OCI-LY7 (cell line): ENCODE data around the gene NSMF. TPM values are rescaled to one million over a fixed set of nuclear protein-coding genes. Genes with fewer than 3 reads are reported as not detected.

Experiments used
- BruUV-seq: library from RNA; stranded (reverse); fragments of 400-500 nt; replicated peaks from 2 replicates; lab custom pipeline; 2021; lab: Mats Ljungman, UMichigan
- CTCF ChIA-PET: fragments of 300-600 bp; sonication (Branson Sonifier 250); formaldehyde crosslinking; loops from one replicate; lab custom pipeline; 2022; ENCODE audit warnings: antibody characterized with exemption; ENCODE audit not compliant: unreplicated experiment; lab: Charles Lee
- POLR2A ChIA-PET: fragments of 300-600 bp; sonication (Branson Sonifier 250); formaldehyde crosslinking; loops from one replicate; lab custom pipeline; 2022; ENCODE audit warnings: antibody characterized with exemption; lab: Charles Lee
- DNase-seq: peaks from one replicate; pipeline ENCODE4 v3.0.0-alpha.2; 2015; ENCODE audit warnings: low spot score
- H2AFZ ChIP-seq: fragments of 200-600 bp; sonication (generic), shearing (Covaris generic); 2 replicates; pipeline ENCODE4 v1.6.1; 2014; ENCODE audit warnings: mild to moderate bottlenecking, antibody characterized with exemption, low read length, moderate library complexity
- H3K27ac ChIP-seq: fragments of 200-600 bp; sonication (generic); 2 replicates; pipeline ENCODE4 v1.5.1; 2014; ENCODE audit warnings: mixed run types, low read depth, mild to moderate bottlenecking, moderate library complexity, low read length, inconsistent platforms; ENCODE audit not compliant: poor library complexity, severe bottlenecking
- H3K36me3 ChIP-seq: fragments of 200-600 bp; sonication (generic); 2 replicates; pipeline ENCODE4 v1.6.1; 2014; ENCODE audit warnings: mild to moderate bottlenecking, antibody characterized with exemption, low read length, moderate library complexity, mixed read lengths; ENCODE audit not compliant: insufficient read depth
- H3K4me1 ChIP-seq: fragments of 200-600 bp; sonication (generic); 2 replicates; pipeline ENCODE4 v1.5.1; 2014; ENCODE audit warnings: mild to moderate bottlenecking, low read length; ENCODE audit not compliant: insufficient read depth, poor library complexity, severe bottlenecking
- H3K4me2 ChIP-seq: fragments of 200-600 bp; sonication (generic); 2 replicates; pipeline ENCODE4 v1.6.1; 2014; ENCODE audit warnings: mild to moderate bottlenecking, low read length
- H3K4me3 ChIP-seq: fragments of 200-600 bp; sonication (generic); 2 replicates; pipeline ENCODE4 v1.5.1; 2014; ENCODE audit warnings: mild to moderate bottlenecking, low read depth, low read length; ENCODE audit not compliant: poor library complexity, severe bottlenecking
- H3K79me2 ChIP-seq: fragments of 200-600 bp; sonication (generic); 2 replicates; pipeline ENCODE4 v1.6.1; 2016; ENCODE audit warnings: low read depth, mild to moderate bottlenecking, low read length, moderate library complexity, mixed read lengths; ENCODE audit not compliant: insufficient read depth
- H3K9me2 ChIP-seq: fragments of 200-600 bp; sonication (generic); 2 replicates; pipeline ENCODE4 v1.6.1; 2016; ENCODE audit warnings: mild to moderate bottlenecking, low read length, mixed read lengths; ENCODE audit not compliant: insufficient read depth
- H3K9me3 ChIP-seq: fragments of 200-600 bp; sonication (generic); 2 replicates; pipeline ENCODE4 v1.6.1; 2014; ENCODE audit warnings: mild to moderate bottlenecking, mixed run types, low read length, mixed read lengths
- H4K20me1 ChIP-seq: fragments of 200-600 bp; sonication (generic); 2 replicates; pipeline ENCODE4 v1.6.1; 2014; ENCODE audit warnings: mild to moderate bottlenecking, antibody characterized with exemption, low read length, moderate library complexity, mixed read lengths; ENCODE audit not compliant: insufficient read depth
- EZH2phosphoT487 ChIP-seq: fragments of 200-600 bp; sonication (generic); IDR thresholded peaks from 2 replicates; pipeline ENCODE4 v1.6.1; 2018; ENCODE audit warnings: low read depth, borderline replicate concordance, mild to moderate bottlenecking, mixed run types, antibody characterized with exemption, low read length, moderate library complexity, mixed read lengths
- intact Hi-C: fragments of 100-400 bp; cut with micrococcal nuclease; formaldehyde crosslinking; loops from one replicate; pipeline ENCODE4 v1.10.0; 2022; ENCODE audit not compliant: unreplicated experiment
- total RNA-seq, 2 experiments: library from RNA; depleted of rRNA in 1 of 2; stranded (reverse); fragments of >200 nt in 1 of 2; shearing (Covaris generic) in 1 of 2; gene quantifications; 2 replicates each; pipeline ENCODE4 v1.2.3, GENCODE V29; 2014 to 2022
- TF ChIP-seq, protein P1 (sequence below): fragments of 200-600 bp; sonication (generic); conservative IDR thresholded peaks from 2 replicates; pipeline ENCODE4 v1.5.1; 2014; ENCODE audit warnings: mild to moderate bottlenecking, antibody characterized with exemption, low read length, moderate library complexity, mixed read lengths

Gene NSMF
- total RNA-seq, 2 experiments from 2014 or later: 20.3 to 29.8 TPM

DNA sequence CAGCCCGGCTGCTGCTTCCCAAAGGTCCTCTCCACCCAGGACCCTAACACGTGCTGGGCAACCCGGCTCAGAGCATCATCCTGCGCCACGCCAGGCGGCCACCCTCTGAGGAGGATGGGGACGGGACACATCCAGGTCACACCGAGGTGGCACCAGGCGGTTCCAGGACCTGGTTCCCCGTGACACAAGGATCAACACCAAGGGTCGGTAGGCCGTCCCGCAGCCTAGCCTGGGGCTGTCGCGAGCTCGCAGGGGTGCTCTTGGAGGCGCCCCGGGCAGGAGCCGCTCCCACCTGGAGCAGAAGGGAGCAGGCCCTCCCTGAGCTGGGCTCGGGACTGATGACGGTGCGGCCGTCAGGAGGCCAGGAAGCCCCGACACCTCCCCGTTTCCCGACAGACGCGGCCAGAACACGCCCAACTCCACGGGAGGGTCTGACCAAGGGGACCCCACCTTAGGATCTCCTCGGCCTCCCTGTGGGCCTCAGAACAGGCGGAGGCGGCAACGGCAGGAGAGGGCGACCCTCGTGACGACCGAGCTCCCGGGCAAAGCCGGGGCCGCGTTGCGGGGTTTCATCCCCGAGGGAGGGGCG, 42.5 kb downstream of the NSMF start:
- H3K4me2 ChIP-seq: peak overlapping the region; percentile 65; the same call in 1 of the 2 replicates

DNA sequence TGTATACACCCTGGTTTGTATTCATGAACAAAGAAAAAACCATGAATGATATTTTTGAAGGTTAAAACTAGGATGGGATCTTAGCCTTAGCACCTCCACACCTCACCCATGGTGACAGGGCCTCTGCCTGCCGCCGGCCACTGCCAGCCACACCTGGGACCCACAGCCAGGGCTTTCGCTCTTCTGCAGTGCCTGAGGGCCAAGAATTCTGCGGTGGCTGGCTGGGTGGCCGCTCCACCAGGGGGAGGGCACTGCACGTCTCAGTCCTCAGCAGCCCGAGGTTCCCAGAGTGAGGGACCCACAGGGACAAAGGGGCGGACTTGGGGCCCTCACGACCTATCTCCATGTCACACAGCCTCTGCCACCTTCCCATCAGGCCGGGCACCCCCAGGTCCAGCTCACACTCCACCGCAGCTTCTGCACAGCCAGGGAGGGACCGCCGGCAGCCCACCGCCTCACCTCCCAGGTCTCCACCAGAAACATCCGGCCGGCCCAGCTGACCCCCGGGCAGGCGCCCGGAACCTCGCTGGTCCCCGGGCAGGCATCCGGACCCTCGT, 43.0 kb downstream of the NSMF start:
- H3K79me2 ChIP-seq: peaks cover 11% of the 10 kb centered on the region; the same call in 1 of the 2 replicates
- no peaks in the 10 kb centered on the region for H4K20me1 ChIP-seq
- BruUV-seq: no TSS peak
- no peak overlapping the region for H2AFZ ChIP-seq
- H3K4me1 ChIP-seq: peaks cover 21% of the 10 kb centered on the region
- ChIA-PET CTCF (no interaction called here), POLR2A (no interaction called here)
- no peak overlapping the region for H3K4me2 ChIP-seq
- no peaks in the 10 kb centered on the region for H3K9me2 ChIP-seq
- TF ChIP-seq, protein P1, sequence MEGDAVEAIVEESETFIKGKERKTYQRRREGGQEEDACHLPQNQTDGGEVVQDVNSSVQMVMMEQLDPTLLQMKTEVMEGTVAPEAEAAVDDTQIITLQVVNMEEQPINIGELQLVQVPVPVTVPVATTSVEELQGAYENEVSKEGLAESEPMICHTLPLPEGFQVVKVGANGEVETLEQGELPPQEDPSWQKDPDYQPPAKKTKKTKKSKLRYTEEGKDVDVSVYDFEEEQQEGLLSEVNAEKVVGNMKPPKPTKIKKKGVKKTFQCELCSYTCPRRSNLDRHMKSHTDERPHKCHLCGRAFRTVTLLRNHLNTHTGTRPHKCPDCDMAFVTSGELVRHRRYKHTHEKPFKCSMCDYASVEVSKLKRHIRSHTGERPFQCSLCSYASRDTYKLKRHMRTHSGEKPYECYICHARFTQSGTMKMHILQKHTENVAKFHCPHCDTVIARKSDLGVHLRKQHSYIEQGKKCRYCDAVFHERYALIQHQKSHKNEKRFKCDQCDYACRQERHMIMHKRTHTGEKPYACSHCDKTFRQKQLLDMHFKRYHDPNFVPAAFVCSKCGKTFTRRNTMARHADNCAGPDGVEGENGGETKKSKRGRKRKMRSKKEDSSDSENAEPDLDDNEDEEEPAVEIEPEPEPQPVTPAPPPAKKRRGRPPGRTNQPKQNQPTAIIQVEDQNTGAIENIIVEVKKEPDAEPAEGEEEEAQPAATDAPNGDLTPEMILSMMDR: no peak
- no peak for TF ChIP-seq EZH2phosphoT487
- no peaks in the 10 kb centered on the region for H3K9me3 ChIP-seq
- no peak overlapping the region for H3K27ac ChIP-seq
- intact Hi-C loops: loop anchor here (10.0 kb wide), 1 partner anchor 91 kb away; no protein-coding TSS in a partner anchor
- no peaks in the 10 kb centered on the region for H3K36me3 ChIP-seq
- DNase-seq: no peak
- H3K4me3 ChIP-seq: no peak overlapping the region

More for the DNA sequence above, 42.5 kb downstream of the NSMF start:
- Histone ChIP-seq H3K36me3 (no peaks in the 10 kb centered on the region), H3K4me3 (no peak overlapping the region), H2AFZ (peak overlapping the region; percentile 66; the same call in 1 of the 2 replicates), H4K20me1 (no peaks in the 10 kb centered on the region), H3K4me1 (peaks cover 26% of the 10 kb centered on the region), H3K27ac (no peak overlapping the region), H3K9me2 (no peaks in the 10 kb centered on the region), H3K9me3 (no peaks in the 10 kb centered on the region), H3K79me2 (peaks cover 17% of the 10 kb centered on the region; the same call in 1 of the 2 replicates)
- POLR2A ChIA-PET: no interaction called here
- intact Hi-C loops: loop anchor here (10.0 kb wide), 1 partner anchor 92 kb away; no protein-coding TSS in a partner anchor
- DNase-seq: no peak
- no TSS peak for BruUV-seq
- TF ChIP-seq, protein P1: no peak
- no peak for TF ChIP-seq EZH2phosphoT487
- CTCF ChIA-PET: no interaction called here

DNA sequence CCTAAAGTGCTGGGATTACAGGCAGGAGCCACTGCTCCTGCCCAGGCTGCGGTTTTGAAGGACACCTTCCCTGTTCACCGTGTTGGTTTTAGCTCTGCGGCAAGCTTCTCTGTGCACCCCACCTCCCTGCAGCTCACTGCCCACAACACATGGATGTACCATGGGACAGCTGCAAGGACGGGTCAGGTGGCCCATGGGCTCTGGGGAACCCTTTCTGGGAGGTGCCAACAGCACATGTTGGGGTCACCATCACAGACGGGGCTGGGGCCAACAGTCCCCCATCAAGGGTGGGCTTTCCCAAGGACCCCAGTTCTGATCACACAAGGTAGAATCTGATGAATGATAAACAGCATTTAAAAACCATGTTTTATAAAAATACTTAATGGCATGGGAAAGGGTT, 43.7 kb downstream of the NSMF start:
- no peaks in the 10 kb centered on the region for H3K9me2 ChIP-seq
- H4K20me1 ChIP-seq: no peaks in the 10 kb centered on the region
- no peaks in the 10 kb centered on the region for H3K9me3 ChIP-seq
- no peaks in the 10 kb centered on the region for H3K36me3 ChIP-seq
- no peak overlapping the region for H2AFZ ChIP-seq
- intact Hi-C loops: loop anchor here (10.0 kb wide), 1 partner anchor 91 kb away; no protein-coding TSS in a partner anchor
- H3K4me1 ChIP-seq: peaks cover 21% of the 10 kb centered on the region
- ChIA-PET CTCF (no interaction called here), POLR2A (no interaction called here)
- no peak for DNase-seq
- H3K27ac ChIP-seq: no peak overlapping the region
- peaks cover 9% of the 10 kb centered on the region; the same call in 1 of the 2 replicates for H3K79me2 ChIP-seq
- TF ChIP-seq, protein P1: no peak
- TF ChIP-seq EZH2phosphoT487: no peak
- no peak overlapping the region for H3K4me3 ChIP-seq
- BruUV-seq: no TSS peak
- H3K4me2 ChIP-seq: no peak overlapping the region
